HG03103 (cell line): ENCODE data around the gene IGSF1.

Experiments used
- ATAC-seq: cut with Tn5 transposase; IDR thresholded peaks from one replicate; pipeline ENCODE4 v1.9.1; 2021; ENCODE audit warnings: low read depth; ENCODE audit not compliant: unreplicated experiment

Gene IGSF1, protein sequence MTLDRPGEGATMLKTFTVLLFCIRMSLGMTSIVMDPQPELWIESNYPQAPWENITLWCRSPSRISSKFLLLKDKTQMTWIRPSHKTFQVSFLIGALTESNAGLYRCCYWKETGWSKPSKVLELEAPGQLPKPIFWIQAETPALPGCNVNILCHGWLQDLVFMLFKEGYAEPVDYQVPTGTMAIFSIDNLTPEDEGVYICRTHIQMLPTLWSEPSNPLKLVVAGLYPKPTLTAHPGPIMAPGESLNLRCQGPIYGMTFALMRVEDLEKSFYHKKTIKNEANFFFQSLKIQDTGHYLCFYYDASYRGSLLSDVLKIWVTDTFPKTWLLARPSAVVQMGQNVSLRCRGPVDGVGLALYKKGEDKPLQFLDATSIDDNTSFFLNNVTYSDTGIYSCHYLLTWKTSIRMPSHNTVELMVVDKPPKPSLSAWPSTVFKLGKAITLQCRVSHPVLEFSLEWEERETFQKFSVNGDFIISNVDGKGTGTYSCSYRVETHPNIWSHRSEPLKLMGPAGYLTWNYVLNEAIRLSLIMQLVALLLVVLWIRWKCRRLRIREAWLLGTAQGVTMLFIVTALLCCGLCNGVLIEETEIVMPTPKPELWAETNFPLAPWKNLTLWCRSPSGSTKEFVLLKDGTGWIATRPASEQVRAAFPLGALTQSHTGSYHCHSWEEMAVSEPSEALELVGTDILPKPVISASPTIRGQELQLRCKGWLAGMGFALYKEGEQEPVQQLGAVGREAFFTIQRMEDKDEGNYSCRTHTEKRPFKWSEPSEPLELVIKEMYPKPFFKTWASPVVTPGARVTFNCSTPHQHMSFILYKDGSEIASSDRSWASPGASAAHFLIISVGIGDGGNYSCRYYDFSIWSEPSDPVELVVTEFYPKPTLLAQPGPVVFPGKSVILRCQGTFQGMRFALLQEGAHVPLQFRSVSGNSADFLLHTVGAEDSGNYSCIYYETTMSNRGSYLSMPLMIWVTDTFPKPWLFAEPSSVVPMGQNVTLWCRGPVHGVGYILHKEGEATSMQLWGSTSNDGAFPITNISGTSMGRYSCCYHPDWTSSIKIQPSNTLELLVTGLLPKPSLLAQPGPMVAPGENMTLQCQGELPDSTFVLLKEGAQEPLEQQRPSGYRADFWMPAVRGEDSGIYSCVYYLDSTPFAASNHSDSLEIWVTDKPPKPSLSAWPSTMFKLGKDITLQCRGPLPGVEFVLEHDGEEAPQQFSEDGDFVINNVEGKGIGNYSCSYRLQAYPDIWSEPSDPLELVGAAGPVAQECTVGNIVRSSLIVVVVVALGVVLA (N-terminal part only)

DNA sequence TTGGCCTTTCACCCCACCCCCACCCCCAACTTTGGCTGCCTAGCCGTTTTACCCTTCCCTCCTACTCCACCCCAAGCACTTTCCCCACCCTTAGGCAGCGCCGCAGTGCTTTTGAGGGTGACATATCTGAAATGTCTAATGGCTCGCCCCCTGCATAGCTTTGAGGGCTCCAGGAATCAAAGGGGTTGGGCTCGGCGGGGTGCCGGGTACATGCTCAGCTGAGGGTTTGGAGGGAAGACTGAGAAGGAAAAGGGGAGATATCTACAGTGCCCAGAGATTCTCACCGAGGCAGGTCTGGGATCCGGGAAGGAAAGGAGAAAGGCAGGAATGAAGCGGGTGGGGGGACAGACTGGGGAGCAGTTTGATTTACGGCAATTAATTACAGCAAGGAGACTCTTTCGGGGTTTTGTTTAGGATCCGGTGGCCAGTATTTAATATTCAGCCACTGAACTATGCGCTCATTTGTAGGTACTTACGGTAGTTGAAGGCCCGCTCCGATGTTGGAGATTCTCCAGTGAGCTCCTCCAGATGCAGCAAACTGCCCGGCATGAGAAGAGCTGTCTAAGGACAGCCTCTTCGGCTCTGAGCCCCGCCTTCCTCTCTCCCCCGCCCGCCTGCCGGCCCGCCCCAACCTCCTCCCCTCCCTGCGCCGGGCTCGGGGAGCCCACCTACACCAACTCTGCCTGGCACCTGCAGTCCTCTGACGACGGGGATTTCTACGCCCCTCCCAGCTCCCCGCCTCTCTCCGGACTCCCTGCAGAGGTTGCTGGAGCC lies at the start of gene IGSF1:
Gene IGSF1, minus strand, starts transcription at position 569 of the 774 bp plus-strand sequence. CDS start 2,632 bp downstream, outside the sequence.
- no peak for ATAC-seq

DNA sequence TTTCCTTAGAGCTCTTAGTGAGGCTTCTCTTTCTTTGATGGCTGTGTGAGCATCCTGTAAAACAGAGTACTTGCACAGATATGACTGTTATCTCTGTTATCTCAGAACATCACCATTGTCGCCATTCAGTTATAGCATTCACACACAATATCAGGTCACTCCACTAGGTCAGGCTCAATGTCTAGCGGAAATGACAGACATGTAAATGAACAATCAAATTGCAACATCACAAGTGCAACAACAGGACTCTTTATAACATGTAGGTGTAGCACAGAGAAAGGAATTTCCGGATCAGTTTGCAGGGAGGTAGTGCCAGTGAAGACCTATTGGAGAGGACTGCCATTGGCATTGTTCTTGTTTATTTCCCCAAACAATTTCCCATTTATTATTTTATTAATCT lies 43.2 kb upstream of the IGSF1 start:
- no peak for ATAC-seq

DNA sequence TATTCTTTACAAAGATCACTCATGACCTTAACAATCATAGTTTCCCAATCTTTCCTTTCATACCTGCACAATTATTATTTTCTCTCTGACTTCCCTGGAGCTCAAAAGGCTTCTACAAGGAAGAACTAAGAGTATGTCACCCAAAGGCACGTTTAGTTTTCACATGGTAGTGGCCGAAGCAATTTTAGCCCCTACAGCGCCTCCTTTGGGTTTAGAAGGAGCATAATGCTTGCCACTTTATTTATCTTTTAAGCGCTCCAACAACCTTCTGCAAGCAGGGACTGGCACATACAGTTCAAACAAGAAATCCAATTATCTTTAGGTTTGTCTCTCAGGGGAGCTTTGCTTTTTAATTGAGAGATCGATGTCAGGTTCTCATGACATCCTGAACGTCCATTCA lies 42.0 kb upstream of the IGSF1 start:
- ATAC-seq, result no peak

DNA sequence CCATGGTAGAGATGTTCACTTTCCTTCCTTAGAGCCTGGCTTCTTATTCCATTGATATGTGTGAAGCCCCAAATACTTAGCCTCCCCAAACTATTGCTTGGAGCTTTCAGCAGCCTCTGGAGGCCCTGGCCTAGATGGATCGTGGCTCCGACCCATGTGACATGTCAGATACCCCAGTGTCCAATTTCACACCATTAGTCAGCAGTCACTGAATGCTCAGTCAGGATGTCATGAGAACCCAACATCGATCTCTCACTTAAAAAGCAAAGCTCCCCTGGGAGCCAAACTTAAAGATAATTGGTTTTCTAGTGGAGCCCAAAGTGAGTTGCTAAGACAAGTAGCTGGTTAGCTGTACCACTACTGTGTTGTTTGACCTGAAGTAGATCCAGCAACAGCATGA lies 41.6 kb upstream of the IGSF1 start:
- no peak for ATAC-seq

DNA sequence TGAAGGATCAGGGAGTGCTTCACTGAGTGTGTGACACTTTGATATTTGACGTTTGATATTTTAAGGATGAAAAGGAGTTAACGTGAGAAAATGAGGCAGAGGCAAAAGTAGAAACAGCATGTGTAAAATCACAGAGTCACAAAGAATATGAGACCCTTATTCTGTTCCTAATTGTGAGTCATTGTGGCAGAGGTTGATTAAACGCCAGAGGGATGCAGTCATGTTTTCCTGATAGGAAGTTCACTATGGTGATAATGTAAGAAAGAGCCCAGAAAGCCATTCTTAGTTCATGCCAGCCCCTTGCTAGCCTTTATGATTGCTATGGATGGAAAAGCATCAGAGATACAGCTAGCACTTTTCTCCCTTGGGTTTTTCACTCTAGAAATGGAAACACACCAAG lies 33.5 kb upstream of the IGSF1 start:
- no peak for ATAC-seq

DNA sequence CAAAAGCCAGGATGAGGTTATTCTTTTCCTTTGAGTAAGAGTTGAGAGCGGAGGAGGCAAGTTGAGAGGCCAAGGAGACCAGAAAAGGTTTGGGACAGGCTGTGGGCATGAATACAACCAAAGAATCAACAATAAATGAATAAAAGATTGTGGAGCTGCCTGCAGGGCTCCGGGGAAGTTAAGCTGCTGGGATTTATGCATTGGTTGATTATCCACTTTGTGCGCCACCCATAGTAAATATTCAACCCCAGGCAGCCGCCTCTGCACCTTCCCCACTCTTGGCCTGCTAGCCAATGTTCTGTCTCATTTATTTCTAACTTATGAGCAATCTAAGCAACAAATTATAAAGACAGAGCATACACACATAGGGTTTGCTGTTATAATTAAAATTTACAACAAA lies 28.2 kb upstream of the IGSF1 start:
- ATAC-seq, result no peak

DNA sequence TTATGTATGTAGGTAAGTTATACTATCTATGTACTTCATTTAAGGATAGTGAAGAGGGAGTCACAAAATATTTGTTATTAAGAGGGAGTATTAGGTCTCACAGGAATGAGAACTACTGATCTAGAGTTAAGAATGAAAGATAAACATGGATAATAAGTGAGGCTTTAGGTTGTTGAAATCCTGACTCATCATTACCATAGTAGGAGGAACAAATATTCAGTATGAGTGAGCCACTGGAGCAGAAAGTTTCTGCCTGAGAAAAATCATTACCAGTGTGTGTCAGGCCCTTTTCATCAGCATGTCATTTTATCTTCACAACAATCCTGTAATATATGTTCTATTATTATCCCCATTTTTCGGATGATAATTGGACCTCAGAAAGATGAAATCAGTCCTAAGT lies 27.2 kb upstream of the IGSF1 start:
- no peak for ATAC-seq

DNA sequence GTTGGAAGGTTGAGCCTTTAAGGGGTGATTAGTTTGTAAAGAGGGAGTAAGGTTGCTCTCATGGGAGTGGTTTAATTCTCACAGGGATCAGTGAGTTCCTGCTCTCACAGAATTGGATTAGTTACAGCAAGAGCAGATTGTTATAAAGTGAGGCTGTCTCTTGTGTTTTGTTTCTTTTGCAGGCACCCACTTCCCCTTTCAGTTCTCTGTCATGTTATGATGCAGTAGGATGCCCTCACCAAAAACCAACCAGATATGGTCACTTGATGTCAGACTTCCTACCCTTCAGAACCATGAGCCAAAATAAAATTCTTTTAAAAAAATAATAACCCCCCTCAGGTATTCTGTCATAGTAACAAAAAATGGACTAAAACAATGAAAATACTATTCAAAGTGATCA lies 19.9 kb upstream of the IGSF1 start:
- ATAC-seq, result no peak

DNA sequence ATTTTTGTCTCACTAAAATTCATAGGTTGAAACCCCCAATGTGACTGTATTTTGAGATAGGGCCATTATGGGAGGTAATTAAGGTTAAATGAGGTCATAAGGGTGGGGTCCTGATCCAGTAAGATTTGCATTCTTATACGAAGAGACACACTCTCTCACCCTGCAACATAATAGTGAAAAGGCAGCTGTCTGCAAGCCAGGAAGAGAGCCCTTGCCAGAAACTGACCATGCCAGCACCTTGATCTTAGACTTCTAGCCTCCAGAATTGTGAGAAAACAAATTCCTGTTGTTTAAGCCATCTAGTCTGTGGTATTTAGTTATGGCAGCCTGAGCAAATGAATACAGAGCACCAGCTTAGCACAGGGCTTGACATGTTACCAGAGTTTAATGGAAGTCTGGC lies 17.5 kb upstream of the IGSF1 start:
- ATAC-seq, result no peak

DNA sequence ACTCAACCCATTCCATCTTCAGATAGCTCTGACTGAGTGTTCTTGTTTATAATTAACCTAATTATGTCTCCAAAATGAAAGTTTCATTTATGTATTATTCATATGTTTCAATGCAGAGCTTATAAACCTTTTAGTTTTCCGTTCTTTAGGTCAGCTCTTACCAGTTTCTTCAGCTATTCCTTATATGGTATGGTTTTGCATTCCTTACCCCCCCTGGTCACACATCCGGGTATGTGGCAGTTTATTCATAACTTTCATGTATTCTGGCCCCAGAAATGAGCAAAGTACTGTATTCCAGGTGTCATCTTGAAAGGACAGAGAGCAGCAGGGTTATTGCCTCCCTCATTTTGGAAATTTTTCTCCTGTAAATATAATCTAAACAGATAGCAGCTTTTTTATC lies 16.8 kb upstream of the IGSF1 start:
- ATAC-seq, result no peak

DNA sequence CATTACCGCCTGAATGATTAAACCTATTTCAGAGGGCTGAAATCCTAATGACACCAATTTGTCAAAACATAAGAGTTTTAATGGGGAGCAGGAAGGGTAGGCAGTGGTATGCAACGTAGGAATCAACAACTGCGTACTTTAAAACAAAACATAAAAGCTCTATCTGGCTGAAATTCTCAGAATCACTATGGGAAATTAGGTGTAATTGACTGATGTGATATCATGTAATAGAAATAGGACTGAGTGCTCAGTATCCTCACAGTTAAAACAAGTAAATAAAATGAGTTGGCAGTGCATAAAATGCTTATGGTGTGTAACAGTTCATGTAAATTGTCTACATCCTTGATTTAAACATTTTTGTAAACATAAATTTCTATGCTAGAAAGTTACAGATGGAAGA lies 13.6 kb upstream of the IGSF1 start:
- no peak for ATAC-seq

DNA sequence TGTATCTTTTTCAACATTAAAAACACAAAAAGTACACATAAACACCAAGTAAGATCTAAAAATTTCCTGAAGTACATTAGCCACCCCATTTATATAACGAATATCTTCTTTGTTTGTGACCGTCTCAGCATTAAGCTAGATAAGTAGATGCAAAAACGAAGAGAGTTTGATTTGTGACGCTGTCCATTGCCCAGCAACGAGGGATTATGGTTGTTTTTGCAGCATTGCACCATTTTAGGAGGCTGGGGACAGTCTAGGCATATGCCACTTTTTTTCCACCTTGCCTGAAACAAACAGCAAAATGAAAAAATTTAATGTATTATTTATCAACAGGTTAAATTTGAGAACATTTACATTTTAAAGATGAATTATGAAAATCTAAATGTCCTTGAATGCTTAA lies 12.0 kb upstream of the IGSF1 start:
- ATAC-seq, result no peak

DNA sequence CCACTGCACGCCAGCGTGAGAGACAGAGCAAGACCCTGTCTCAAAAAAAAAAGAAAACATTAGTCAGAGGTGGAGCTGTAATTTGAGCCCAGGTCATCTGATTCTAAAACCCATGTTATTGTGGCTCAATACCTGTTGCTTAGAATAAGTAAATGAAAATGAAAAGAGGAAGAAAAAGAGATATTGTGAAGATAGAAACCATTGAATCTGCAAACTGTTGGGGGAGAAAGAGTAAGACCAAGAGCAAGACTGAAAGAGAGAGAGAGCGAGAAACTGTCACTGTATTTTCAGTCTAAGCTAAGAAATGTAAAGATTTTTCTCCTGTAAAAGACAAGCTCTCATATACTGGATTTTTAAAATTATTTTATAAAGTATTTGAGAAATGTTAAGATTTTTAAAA lies 9.7 kb upstream of the IGSF1 start:
- ATAC-seq, result no peak

DNA sequence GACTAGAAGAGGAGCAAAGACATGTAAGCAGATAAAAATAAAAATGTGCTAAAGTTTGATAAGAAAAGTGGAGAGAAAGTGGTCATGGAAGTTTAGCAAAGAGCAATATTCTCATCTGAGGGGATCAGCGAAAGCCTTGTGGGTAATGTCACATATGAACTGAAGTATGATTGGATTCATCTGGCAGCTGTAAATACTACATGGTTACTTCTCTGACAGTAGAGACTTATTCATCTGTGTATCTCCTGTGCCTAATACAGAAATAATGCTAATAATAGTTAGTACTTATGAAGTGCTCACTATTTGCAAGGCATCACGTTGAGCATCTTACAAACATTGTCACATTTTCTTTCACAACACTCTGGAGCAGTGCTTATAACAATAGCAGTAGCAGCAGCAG lies 8.9 kb upstream of the IGSF1 start:
- no peak for ATAC-seq

DNA sequence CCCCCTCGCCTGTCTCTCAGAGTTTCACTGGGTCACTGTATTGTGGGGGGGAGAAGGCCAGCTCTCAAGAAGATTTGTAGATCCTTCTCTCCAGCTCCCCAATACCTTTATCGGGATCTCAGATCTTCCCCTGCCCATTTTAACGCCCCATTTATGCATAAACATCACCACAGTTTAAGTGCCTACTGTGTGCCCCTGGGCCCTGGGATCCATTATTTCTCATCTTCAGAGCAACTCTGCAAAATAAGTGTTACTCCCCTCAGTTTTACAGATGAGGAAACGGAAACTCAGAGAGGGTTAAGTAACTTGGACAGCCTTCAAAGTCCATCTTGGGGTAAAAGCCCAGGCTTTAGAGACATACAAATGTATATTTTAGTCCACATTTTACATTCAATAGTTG lies 421 bp upstream of the IGSF1 start:
- no peak for ATAC-seq

DNA sequence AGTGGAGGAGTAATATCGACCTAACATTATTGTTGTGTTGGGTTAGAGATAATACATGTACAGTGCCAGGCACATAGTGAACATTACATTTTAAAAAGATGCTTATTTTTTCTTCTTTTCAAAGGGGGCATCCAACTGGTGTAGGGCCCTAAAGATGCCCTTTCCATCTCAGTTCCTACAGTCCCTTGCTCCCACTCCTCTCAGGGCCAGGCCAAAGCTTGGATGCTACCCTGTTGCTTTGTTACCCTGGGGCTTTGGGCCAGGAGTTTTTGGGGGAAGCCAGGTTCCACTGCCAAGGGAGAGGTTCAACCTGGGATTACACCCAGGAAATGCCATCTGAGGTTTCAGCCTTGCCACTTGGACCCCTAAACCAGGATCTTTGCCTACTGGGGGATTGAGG lies 918 bp downstream of the IGSF1 start:
- no peak for ATAC-seq

DNA sequence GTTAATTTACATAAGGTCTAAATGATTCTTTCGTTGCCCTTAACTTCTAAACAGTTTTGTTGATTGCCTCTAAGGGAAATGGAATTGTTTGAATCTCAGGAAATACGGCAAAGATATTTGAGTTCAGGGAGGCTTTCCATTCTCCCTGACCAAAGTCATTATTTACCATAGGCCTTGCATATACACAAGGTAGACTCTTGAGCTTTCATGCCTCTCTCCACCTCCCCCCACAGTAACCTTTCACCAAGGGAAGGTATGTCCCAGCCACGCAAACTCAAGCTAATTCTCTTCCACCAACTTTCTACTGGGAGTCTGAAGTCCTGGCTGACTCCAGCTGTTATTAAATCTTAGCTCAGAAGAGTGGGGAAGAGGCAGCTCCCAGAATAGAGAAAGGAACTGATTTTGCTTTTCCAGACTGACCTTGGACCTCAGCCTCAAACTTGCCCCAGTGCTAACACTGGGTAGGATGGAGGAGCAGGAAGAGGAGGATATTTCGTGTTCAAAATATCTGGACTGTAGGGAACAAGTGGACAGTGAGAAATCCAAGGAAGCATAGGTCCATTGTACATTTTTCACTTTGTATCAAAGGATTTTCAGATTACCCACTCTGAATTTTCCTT lies 1.4 kb downstream of the IGSF1 start:
- ATAC-seq, result no peak

DNA sequence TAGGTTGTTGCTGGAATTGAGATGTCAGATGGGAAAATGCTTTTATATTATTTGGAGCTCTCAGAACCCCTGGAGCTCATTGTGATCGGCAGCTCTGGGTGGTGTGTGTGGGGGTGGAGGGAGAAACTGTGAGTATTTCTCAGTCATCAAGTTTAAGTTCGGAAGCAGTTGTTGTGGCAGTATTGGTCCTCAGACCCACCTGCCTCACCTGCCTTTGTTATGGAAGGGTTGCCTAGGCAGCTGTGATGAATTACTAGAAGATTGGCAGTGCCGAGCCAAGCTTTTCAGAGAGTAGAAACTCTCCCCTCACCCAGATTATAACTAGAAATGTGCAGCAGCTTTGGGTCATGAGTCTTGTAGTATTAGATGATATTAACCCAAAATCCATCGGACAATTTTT lies 9.5 kb downstream of the IGSF1 start:
- no peak for ATAC-seq

DNA sequence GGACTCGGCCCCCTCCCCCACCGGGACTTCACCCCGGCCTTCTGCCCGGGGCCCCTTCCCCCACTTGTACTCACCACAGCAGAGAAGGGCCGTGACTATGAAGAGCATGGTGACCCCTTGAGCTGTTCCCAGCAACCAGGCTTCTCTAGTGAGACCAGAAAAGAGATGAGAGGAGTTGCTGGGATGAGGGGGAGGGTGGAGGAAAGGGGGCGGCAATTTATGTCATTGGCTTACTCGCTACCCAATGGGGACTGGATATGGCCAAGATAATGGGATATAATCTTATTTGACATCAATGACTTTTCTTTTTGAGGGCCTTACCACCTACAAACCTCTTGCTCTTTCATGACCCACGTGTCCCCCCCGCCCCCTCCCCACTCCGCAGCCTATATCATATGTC lies 9.9 kb downstream of the IGSF1 start:
- ATAC-seq, result no peak
